Right atrium auricular region (tissue), 2 donors: ENCODE data around the gene BSN. TPM values are rescaled to one million over a fixed set of nuclear protein-coding genes. Genes with fewer than 3 reads are reported as not detected.

Experiments used
- DNase-seq: peaks from one replicate; pipeline ENCODE4 v3.0.0-alpha.2; 2019; ENCODE audit warnings: low spot score
- H3K27ac ChIP-seq, 2 donors: fragments of 200-600 bp; sonication (generic); 1 replicate in 1 of 2; 2 replicates in 1 of 2; pipeline ENCODE4 v1.5.1; 2016 to 2019
- H3K27me3 ChIP-seq, 2 donors: fragments of 200-600 bp; sonication (generic); one replicate each; pipeline versions ENCODE4 v1.5.1 to v1.6.0; 2017 to 2019
- H3K36me3 ChIP-seq: fragments of 200-600 bp; sonication (generic); one replicate; pipeline ENCODE4 v1.5.1; 2016
- H3K4me1 ChIP-seq, 2 donors: fragments of 200-600 bp; sonication (generic); one replicate each; pipeline versions ENCODE4 v1.5.1 to v1.6.0; 2017 to 2019
- H3K4me3 ChIP-seq, 2 donors: fragments of 200-600 bp; sonication (generic); 1 replicate in 1 of 2; 2 replicates in 1 of 2; pipeline ENCODE4 v1.5.1; 2017 to 2019; ENCODE audit warnings: mild to moderate bottlenecking in 1 of 2, moderate library complexity in 1 of 2
- H3K9me3 ChIP-seq, 2 donors: fragments of 200-600 bp; sonication (generic); one replicate each; pipeline ENCODE4 v1.5.1; 2019
- CTCF ChIP-seq, 2 donors: fragments of 200-600 bp; sonication (generic); IDR thresholded peaks; one replicate each; pipeline ENCODE4 v1.5.1; 2019; ENCODE audit warnings: antibody characterized with exemption in 2 of 2
- total RNA-seq, 2 donors: library from RNA; depleted of rRNA; stranded (reverse); fragments of >200 nt; gene quantifications; one replicate each; pipeline ENCODE4 v1.1.0, GENCODE V29; 2016

BSN gene
- total RNA-seq, 2 donors from 2014 or later = 0.41 to 0.63 TPM

- no peak for TF ChIP-seq CTCF (IDR thresholded peaks at IDR 0.05)
- peaks cover 45% of the 10 kb centered on the region for H3K36me3 ChIP-seq
- H3K27me3 ChIP-seq = no peaks in the 10 kb centered on the region
- H3K4me3 ChIP-seq = no peak overlapping the region
- no peak overlapping the region for H3K27ac ChIP-seq
- no peaks in the 10 kb centered on the region for H3K9me3 ChIP-seq
- H3K4me1 ChIP-seq = peaks cover 0 to 16% of the 10 kb centered on the region in 2 donors
- DNase-seq = no peak
These were observed 23.1 kb upstream of the BSN start for GRCh38 chr3:49531218-49531617.

- Histone ChIP-seq H3K9me3 (no peaks in the 10 kb centered on the region), H3K27ac (no peak overlapping the region), H3K36me3 (peaks cover 45% of the 10 kb centered on the region), H3K4me1 (peaks cover 0 to 21% of the 10 kb centered on the region in 2 donors), H3K27me3 (no peaks in the 10 kb centered on the region), H3K4me3 (no peak overlapping the region)
- DNase-seq = no peak
- no peak for TF ChIP-seq CTCF (IDR thresholded peaks at IDR 0.05)
These were observed 22.6 kb upstream of the BSN start for GRCh38 chr3:49531715-49532114.

- Histone ChIP-seq H3K4me1 (peaks cover 0 to 22% of the 10 kb centered on the region in 2 donors), H3K9me3 (no peaks in the 10 kb centered on the region), H3K27me3 (no peaks in the 10 kb centered on the region), H3K36me3 (peaks cover 45% of the 10 kb centered on the region), H3K4me3 (no peak overlapping the region), H3K27ac (no peak overlapping the region)
- no peak for TF ChIP-seq CTCF (IDR thresholded peaks at IDR 0.05)
- DNase-seq = no peak
These were observed 21.2 kb upstream of the BSN start for GRCh38 chr3:49533031-49533430.

- DNase-seq = no peak
- peaks cover 0 to 22% of the 10 kb centered on the region in 2 donors for H3K4me1 ChIP-seq
- H3K27me3 ChIP-seq = no peaks in the 10 kb centered on the region
These were observed 20.3 kb upstream of the BSN start for GRCh38 chr3:49533786-49534519.

GRCh38 chr3:49534581-49535441 is 19.5 kb upstream of the BSN start:
- H3K9me3 ChIP-seq = no peaks in the 10 kb centered on the region
- H3K4me1 ChIP-seq = peaks cover 0 to 21% of the 10 kb centered on the region in 2 donors
- H3K27ac ChIP-seq = no peak overlapping the region
- H3K4me3 ChIP-seq = no peak overlapping the region
- H3K36me3 ChIP-seq = peaks cover 45% of the 10 kb centered on the region
- H3K27me3 ChIP-seq = no peaks in the 10 kb centered on the region
- no peak for DNase-seq
- no peak for TF ChIP-seq CTCF (IDR thresholded peaks at IDR 0.05)

More at GRCh38 chr3:49533786-49534519, 20.3 kb upstream of the BSN start:
- Histone ChIP-seq H3K9me3 (no peaks in the 10 kb centered on the region), H3K36me3 (peaks cover 45% of the 10 kb centered on the region), H3K4me3 (no peak overlapping the region), H3K27ac (no peak overlapping the region)
- TF ChIP-seq CTCF (IDR thresholded peaks at IDR 0.05) = no peak
